ENCODE results near the gene EDEM3. TPM values are rescaled to one million over a fixed set of nuclear protein-coding genes. Genes with fewer than 3 reads are reported as not detected.
"Not testable (repeated sequence)": the region's sequence is repeated elsewhere in the genome, so short reads cannot be mapped to it uniquely, and the experiment has no call there.

EDEM3 gene
- polyA plus RNA-seq, 3 donors = 32.6 to 37.3 (median 35.7) TPM

DNA sequence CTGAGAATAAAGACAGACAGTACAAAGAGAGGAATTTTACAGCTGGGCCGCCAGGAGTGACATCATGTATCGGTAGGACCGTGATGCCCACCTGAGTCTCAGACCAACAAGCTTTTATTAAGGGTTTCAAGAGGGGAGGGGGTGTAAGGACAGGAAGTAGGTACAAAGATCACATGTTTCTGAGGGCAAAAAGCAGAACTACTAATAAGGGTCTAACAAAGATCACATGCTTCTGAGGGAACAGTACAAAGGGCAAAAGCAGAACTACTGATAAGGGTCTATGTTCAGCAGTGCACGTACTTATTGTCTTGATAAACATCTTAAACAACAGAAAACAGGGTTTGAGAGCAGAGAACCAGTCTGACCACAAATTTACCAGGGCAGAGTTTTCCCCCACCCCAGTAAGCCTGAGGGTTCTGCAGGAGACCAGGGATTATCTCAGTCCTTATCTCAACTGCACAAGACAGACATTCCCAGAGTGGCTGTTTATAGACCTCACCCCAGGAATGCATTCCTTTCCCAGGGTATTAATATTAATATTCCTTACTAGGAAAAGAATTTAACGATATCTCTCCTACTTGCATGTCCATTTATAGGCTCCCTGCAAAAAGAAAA, 73.9 kb downstream of the EDEM3 start:
- not testable (repeated sequence) for DNase-seq (ENCODE audit: low read depth in 3 of 3, low spot score in 2 of 3)

DNA sequence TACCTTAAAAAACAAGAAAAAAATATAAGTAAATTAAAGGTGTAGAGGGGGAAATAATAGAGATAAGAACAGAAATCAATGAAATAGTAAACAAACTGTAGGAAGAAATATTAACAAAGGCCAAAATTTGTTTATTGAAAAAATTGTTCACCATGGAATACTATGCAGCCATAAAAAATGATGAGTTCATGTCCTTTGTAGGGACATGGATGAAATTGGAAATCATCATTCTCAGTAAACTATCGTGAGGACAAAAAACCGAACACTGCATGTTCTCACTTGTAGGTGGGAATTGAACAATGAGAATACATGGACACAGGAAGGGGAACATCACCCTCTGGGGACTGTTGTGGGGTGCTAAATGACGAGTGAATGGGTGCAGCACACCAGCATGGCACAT, 75.2 kb downstream of the EDEM3 start:
- DNase-seq (ENCODE audit: low read depth in 3 of 3, low spot score in 2 of 3) = not testable (repeated sequence)

DNA sequence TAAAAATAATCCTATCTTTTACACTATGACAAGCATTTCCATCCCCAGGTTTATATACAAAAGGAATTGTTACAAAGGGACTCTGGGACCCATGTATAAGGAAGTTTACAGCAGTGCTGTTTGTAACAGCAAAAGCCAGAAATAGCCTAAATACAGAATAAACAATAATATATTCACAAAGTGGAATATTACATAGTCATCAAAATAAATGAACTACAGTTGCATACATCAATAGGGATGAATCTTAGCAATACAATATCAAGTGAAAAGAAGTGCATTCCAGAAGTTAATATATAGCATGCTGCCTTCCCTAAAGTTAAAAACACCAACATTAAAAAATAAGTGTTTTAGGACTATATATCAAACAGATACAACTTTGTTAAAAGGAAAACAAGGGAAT, 77.3 kb downstream of the EDEM3 start:
- no peak for DNase-seq (ENCODE audit: low read depth in 3 of 3, low spot score in 2 of 3)

DNA sequence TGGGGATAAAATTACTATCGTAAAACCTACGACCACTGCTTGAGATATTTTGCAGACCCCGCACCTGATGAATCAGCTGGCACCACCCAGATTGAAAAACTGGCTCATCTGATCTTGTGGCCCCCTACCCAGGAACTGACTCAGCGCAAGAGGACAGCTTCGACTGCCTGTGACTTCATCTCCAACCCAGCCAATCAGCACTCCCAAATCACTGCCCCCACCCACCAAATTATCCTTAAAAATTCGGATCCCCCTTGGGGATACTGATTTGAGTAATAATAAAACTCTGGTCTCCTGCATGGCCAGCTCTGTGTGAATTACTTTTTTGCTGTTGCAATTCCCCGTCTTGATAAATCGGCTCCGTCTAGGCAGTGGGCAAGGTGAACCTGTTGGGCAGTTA, 81.4 kb downstream of the EDEM3 start:
- DNase-seq (ENCODE audit: low read depth in 3 of 3, low spot score in 2 of 3) = no peak

DNA sequence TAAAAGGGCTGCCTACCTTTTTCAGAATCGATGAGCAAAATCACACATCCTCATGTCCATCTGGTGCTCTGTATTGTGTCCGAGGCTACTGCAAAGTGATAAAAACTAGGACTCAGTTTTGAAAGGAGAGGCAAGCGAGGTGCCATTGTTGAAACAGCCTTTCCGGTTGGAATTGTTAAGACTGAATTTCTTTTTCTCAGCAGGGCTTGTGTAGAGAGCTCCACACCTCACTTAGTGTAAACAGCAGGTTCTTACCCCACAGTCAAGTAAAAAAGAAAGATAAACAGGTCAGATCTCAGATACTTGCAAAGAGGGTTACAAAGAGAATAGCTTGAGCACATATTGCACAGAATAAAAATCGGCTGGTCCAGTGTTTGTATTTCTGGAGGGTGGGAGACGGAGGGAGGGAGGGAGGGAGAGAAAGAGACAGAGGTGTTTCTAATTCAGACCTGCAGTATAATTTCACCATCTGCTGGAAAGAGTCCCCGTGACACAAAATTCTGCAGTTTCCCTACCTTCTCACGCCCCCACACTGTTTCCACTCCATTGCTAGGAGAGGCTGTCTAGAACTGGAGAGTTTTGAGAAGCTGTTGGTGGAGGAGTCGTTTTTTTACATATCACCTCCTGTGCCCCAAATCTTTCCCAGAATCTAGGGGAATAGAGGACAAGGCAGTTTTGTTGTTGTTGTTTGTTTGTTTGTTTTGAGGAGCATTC, 82.5 kb downstream of the EDEM3 start:
- no peak for DNase-seq (ENCODE audit: low read depth in 3 of 3, low spot score in 2 of 3)

DNA sequence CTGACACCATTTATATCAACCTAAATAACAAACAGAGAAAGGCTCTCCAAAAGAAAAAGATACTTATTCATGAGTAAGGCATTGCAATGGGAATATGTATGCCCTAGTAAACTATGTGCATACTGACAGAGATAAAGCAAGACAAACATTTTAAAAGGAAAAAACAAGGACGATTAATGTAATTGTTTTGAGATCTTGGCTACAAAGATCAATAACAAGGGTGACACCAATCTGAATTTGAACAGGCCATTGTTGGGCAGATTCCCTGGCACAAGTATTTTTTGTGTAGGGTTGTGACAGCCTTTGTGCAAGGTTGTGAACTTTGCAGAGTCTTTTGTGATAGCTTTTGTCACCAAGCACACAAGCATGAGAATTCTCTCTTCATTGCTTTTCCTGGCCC, 85.3 kb downstream of the EDEM3 start:
- no peak for DNase-seq (ENCODE audit: low read depth in 3 of 3, low spot score in 2 of 3)

DNA sequence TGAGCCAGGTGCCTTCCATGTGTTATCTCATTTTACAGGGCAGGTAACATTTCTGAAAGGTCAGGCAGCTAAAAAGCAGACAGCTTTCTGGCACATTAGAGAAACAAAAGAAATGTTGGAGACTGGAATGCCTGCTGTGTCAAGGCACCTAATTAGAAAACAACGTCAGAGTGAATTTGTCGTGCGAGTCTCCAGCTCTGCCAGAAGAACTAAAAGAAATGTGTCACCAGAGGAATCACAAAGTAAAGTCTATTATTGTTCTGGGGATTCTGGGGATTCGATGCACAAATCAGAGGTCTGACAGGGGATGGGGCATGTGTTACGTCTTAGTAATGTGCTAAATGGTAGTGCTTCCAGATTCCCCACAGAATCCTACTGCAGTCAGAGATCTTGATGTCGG, 89.3 kb downstream of the EDEM3 start:
- no peak for DNase-seq (ENCODE audit: low read depth in 3 of 3, low spot score in 2 of 3)

DNA sequence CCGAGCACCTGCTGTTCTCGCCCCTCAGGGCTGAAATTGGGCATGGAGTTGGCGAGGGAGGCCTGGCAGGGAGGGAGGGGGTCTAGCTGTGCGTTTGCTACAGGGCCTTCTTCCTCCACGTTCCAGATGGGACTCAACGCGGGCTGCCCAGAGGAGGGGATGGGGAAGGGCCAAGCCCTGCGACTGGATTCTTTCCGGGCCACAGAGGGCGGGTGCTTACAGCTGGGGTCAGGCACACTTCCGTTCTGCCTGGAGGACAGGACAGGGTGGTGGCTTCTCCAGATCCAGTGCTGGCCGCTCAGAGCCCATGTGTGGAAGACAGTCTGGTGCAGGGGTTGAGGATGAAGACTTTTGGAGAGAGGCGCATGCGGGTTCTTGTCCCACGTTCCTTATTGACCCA, 90.0 kb downstream of the EDEM3 start:
- DNase-seq (ENCODE audit: low read depth in 3 of 3, low spot score in 2 of 3) = no peak

DNA sequence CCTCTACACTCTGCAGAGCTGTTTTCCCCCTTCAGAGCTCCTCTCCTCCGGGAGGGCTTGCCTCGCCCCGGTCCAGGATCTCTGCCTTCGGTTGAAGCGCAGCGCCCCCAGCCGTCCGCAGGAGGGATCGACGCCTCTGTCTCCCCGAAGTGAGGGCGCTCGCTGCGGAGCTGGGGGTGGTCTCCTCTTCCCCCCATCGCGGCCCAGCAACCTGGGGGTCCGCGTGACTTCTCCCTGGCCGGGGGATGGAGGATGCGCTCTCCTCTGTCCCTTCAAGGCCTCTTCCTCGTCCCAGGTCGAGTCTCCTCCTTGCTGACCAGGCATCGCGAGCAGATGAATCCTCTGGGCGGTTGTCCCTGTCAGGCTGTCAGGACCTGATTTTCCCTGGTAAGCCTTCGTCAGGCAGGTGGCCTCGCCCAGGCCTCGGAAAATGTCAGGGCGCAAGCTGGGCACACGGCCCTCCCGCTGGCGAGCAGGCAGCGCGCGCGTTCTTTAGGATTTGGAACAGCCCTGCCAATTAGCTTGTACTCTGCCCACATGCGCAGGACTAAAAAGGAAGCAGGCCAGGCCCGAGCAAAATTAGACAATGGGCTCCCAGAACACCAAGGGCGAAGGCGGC, 90.5 kb downstream of the EDEM3 start:
- peak; percentile 48 to 59 (median 57) for DNase-seq (ENCODE audit: low read depth in 3 of 3, low spot score in 2 of 3)

DNA sequence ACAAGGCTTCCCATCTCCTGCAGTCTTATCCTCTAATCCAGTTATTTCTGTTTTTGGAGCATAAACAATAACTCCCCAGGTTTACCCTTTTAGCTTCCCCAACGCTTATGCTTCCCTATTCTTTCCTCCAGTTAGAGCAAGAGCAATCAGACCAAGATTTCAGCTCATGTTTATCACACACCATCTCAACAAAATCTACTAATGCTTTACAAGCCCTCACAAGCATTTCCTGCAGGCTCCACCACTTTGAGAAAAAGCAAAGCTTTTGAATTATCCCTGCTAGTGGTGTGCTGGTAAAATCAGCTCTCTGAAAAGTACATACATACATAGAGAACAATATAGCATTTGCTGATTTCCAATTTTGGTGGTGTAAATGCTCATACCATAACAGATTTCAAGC, 92.9 kb downstream of the EDEM3 start:
- no peak for DNase-seq (ENCODE audit: low read depth in 3 of 3, low spot score in 2 of 3)

DNA sequence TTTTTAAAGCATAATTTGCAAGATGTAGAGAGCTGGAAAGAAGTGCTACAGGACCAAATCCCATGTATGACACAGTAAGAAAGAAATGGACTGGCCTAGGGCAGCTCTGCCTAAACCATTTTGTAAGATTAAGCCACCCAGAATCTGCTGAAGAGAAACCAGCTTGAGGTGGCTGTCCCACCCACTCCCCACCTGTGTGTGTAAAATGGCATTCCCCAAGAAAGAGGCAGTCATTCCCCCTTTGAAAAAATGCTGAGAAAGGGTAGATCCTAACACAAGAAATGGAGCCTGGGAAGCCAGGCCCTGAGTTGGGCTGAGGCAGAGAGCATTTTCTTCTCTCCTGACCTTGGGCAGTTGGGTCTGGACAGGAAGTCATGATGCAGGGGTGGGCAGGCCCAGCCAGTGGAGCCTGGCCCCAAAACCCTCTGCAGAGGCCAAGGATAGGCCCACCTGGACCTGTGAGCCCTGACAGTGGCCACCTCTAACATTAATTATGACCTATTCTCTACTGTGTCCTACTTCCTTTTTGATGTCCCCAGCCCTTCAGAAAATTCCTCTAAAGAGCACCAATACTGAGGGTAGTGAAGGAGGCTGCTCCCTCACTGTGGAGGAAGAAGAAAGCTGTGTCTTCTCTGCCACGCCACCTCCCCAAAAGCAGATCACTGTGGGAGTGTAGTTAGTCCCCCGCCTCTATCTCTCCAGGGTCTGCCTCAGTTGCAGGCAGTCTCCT, 94.0 kb downstream of the EDEM3 start:
- no peak for DNase-seq (ENCODE audit: low read depth in 3 of 3, low spot score in 2 of 3)

DNA sequence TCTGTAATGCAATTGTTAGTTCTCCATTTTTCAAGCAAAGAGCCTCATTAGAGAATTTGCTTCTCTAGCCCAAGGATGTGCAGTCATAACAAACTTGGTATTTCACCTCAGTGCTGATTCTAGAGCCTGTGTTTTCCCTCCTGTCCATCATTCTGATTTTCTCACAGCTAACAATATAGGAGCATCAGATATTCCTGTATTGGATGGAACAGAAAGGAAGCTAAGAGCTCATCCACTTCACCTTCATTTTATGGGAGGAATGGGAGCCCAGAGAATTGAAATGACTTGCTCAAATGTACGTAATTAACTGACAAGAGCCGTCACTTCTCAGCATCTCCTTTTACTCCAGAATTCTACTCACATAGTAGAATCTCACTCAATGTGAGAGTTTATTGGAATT, 96.6 kb downstream of the EDEM3 start:
- no peak for DNase-seq (ENCODE audit: low read depth in 3 of 3, low spot score in 2 of 3)

DNA sequence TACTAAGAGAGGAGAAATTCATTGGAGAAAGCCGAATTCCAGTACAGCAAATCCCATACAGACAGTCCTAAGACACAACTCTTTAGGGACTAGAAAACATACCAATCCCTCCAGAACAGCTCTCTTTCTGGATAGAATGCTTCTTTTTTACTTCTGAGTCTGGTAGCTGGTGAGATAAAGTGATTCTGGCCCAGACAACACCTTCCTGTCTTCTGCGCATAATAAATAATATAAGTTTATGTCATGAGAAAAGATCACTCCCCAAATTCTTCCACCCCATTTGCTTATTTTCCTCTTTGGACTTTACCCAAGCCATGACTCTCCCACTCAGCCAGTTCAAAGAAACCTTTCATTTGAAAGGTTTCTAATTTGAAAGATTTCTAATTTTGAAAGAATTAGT, 98.4 kb downstream of the EDEM3 start:
- DNase-seq (ENCODE audit: low read depth in 3 of 3, low spot score in 2 of 3) = no peak

DNA sequence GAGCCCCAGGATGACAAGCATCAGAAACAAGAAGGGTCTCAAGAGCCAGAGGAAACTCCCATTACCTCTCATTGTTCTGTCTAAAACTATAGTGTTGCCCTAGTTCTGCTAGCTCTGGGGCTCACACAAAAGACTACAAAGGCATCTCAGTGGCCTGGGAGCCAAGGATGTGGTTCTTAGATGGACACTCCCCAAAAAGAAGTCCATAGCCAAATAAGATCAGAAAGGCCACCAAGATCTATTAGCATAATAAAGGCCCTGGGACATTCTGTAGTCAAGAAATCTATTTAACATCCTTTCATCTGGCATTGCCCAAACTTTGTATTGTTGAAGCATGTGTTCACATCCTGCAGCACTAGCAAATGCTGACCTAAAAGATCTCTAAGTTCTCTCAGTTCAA, 99.5 kb downstream of the EDEM3 start:
- no peak for DNase-seq (ENCODE audit: low read depth in 3 of 3, low spot score in 2 of 3)

DNA sequence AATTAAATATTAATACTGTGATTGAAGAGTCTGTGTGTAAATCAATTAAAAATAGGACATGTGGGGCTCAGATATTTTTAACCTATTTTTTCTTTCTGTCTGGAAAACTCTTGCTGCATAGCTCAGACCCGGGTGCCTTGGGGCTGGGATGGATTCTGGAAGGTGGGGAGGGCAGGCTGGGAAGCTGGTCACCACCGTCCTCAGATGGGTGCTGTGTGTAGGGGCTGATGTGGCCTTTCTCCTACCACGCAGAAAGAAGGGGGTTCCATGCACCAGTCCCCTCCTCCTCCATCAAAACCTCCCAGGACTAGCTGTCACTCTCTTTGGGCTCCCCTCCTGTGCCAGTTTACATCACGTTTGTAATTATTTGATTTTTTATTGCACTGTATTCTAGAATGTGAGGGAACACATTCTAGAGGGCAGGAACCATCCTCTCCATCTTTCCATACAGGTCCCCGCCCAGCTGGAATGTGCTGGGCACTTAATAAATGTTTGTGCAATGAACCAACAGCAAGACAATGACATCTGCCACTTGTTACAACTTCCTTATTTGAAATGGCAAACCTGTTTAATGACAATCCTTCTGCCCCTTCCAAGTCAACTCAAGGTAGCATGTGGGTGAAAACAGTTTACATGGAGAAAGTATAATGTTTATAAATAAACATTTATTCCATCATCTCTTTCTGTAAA, 104.3 kb downstream of the EDEM3 start:
- no peak for DNase-seq (ENCODE audit: low read depth in 3 of 3, low spot score in 2 of 3)

DNA sequence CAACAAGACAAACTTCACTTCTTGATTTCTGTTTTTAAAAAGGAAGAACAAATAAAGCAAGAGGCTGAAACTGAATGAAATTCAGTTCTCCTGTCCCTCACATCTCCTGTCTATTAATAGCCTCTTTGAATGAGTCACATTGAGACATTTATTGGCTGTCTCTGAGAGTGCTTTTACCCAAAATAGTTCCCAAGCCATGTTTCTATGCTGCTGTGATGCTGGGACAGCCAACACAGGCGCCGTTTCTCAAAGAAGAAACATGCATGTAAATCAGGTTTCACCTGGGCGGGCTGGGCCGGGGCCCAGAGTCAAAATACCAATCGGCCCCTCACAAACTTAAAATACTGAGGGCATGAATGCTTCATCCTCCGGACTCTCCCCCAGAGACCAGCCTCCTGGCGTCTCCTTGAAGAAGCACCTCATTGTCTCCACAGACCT, 105.2 kb downstream of the EDEM3 start:
- no peak for DNase-seq (ENCODE audit: low read depth in 3 of 3, low spot score in 2 of 3)

DNA sequence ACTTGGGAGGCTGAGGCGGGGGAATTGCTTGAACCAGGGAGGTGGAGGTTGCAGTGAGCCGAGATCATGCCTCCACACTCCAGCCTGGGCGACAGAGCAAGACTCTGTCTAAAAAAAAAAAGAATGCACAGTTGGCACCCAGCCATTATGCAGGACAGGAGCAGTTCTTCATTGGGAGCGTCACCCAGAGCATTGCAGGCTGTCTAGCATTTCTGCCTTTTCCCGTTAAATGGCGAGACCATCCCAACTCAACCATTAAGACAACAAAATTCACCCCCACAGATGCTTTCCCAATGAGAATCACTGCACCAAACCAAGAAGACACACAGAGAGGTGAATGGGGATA, 105.8 kb downstream of the EDEM3 start:
- no peak for DNase-seq (ENCODE audit: low read depth in 3 of 3, low spot score in 2 of 3)

DNA sequence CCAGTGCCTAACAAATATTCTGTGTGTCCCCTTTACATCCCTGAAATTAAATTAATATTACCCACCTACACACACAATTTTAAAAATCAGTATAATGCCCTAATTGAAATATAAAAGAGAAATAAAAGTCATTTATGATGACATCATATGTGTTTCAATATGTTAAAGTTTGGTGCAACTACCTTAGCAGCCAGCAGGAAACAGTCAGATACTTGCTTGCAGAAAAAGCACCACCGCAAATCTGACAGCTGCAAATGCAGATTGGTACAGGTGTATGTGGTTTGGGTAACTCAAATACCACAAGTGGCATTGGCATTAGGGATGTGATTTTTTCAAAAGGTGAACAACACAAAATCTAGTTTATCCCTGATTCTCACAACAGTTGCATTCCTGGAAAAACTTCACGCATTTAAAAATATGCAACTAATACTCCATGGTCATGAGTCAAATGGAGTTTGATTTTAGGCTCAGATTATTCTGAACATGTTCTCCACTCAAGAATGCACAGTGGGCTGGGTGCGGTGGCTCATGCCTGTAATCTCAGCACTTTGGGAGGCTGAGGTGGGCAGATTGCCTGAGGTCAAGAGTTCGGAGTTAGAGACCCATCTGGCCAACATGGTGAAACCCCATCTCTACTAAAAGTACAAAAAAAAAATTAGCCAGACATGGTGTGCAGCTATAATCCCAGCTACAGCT, 106.3 kb downstream of the EDEM3 start:
- DNase-seq (ENCODE audit: low read depth in 3 of 3, low spot score in 2 of 3) = no peak

DNA sequence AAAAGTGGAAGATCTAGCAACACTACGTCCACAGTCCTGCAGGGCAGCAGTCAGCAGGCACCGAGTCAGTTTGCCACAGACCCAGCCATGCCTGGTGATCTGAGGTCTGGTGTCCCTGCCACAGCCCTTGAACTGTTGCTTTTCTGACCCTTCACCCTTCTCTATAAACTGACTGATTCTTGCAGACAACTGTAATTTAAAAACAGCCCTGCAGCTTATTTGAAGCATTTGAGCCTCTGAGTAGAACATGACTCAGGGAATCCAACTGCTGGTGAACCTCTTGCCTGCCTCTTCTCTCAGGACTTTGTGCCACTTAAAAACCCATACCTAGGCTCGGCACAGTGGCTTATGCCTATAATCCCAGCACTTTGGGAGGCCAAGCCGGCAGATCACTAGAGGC, 107.2 kb downstream of the EDEM3 start:
- no peak for DNase-seq (ENCODE audit: low read depth in 3 of 3, low spot score in 2 of 3)

DNA sequence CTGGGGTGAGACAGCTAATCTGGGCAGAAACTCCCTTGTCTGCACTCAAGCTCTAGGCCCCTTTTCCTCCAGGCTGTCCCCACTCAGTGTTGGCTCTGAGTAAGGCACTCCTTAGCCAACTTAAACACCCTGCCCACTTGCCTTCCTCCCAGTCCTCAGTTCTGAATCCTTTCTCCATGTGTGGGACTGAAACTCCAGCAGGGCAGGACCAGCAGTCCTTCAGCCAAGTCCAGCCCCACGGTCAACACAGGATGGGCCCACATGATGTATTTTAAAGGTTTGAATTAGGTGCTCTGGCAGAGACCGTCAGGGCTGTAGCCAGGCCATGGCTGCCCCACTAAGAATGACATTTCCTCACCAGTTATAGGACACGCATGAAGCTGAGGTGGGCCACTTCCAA, 107.8 kb downstream of the EDEM3 start:
- DNase-seq (ENCODE audit: low read depth in 3 of 3, low spot score in 2 of 3) = no peak

All from right renal cortex interstitium (tissue), 3 donors.